HCT116 (cell line): ENCODE results near the gene ULBP1. TPM values are rescaled to one million over a fixed set of nuclear protein-coding genes. Genes with fewer than 3 reads are reported as not detected.

Source experiments
- ATAC-seq: fragments of 200-7000 bp; cut with Tn5 transposase; 2 replicates; pipeline ENCODE4 v1.9.1; 2020; ENCODE audit warnings: mild to moderate bottlenecking, moderate library complexity
- BruUV-seq: library from RNA; stranded (reverse); fragments of 400-500 nt; replicated peaks from 2 replicates; lab custom pipeline; 2021; lab: Mats Ljungman, UMichigan
- CTCF ChIA-PET: fragments of 300-600 bp; sonication (Branson Sonifier 250); formaldehyde crosslinking; loops from one replicate; lab custom pipeline; 2021; ENCODE audit warnings: antibody characterized with exemption; lab: Charles Lee
- POLR2A ChIA-PET: fragments of 300-600, 350-600 bp; sonication (Branson Sonifier 250); formaldehyde crosslinking; loops from one replicate; lab custom pipeline; 2021; ENCODE audit warnings: antibody characterized with exemption; lab: Charles Lee
- RAD21 ChIA-PET, 2 experiments: fragments of 300-600 bp; sonication (Branson Sonifier 250); formaldehyde crosslinking; loops; one replicate each; lab custom pipeline; 2023; ENCODE audit warnings: low total read pairs in 2 of 2; ENCODE audit not compliant: uncharacterized antibody in 2 of 2, unreplicated experiment in 2 of 2, low non-redundant PET in 1 of 2; lab: Charles Lee
- DNase-seq: peaks from one replicate; pipeline ENCODE4 v3.0.0-alpha.2; 2010; ENCODE audit warnings: low read depth, low spot score
- H2AFZ ChIP-seq: fragments of 200-600 bp; shearing (Covaris generic), sonication (generic); 2 replicates; pipeline ENCODE4 v1.6.1; 2017; ENCODE audit warnings: low read depth, mixed run types, mixed read lengths, antibody characterized with exemption, low read length; ENCODE audit not compliant: poor library complexity, severe bottlenecking
- H3K27ac ChIP-seq: 2 replicates; pipeline ENCODE4 v1.5.1; 2012; ENCODE audit warnings: low read depth, low read length
- H3K27me3 ChIP-seq: fragments of 200-600 bp; sonication (generic); 2 replicates; pipeline ENCODE4 v1.6.1; 2016; ENCODE audit warnings: mixed run types, low read length, mixed read lengths; ENCODE audit not compliant: insufficient read depth
- H3K36me3 ChIP-seq, 2 experiments: fragments of 200-500 bp in 1 of 2; fragments of 200-600 bp in 1 of 2; sonication (Bioruptor generic) in 1 of 2; sonication (generic) in 1 of 2; 2 replicates each; pipeline versions ENCODE4 v1.5.1 to v1.6.1; 2014 to 2016; ENCODE audit warnings: low read length in 2 of 2, inconsistent platforms in 1 of 2, mixed read lengths in 1 of 2, mixed run types in 1 of 2; ENCODE audit not compliant: insufficient read depth in 2 of 2, control insufficient read depth in 1 of 2
- H3K4me1 ChIP-seq, 2 experiments: fragments of 200-600 bp in 1 of 2; sonication (generic) in 1 of 2; 2 replicates each; pipeline versions ENCODE4 v1.5.1 to v1.6.1; 2012 to 2017; ENCODE audit warnings: low read length in 2 of 2, inconsistent platforms in 1 of 2, mild to moderate bottlenecking in 1 of 2, mixed read lengths in 1 of 2, mixed run types in 1 of 2, moderate library complexity in 1 of 2; ENCODE audit not compliant: insufficient read depth in 2 of 2, control insufficient read depth in 1 of 2
- H3K4me2 ChIP-seq: fragments of 200-600 bp; sonication (generic); 2 replicates; pipeline ENCODE4 v1.6.1; 2017; ENCODE audit warnings: mixed run types, low read length, mixed read lengths
- H3K4me3 ChIP-seq, 2 experiments: fragments of 200-600 bp in 1 of 2; sonication (generic) in 1 of 2; replicated peaks in 1 of 2; 2 replicates each; pipeline ENCODE4 v1.5.1; 2011 to 2016; ENCODE audit warnings: low read length in 2 of 2, control low read depth in 1 of 2, low read depth in 1 of 2, mild to moderate bottlenecking in 1 of 2, mixed read lengths in 1 of 2, mixed run types in 1 of 2
- H3K79me2 ChIP-seq: fragments of 200-600 bp; sonication (generic); 2 replicates; pipeline ENCODE4 v1.6.1; 2017; ENCODE audit warnings: mild to moderate bottlenecking, mixed run types, low read length, moderate library complexity, mixed read lengths; ENCODE audit not compliant: insufficient read depth
- H3K9ac ChIP-seq: fragments of 200-600 bp; sonication (generic); 2 replicates; pipeline ENCODE4 v1.6.1; 2016; ENCODE audit warnings: low read length, mixed read lengths
- H3K9me2 ChIP-seq: fragments of 200-600 bp; sonication (generic), shearing (Covaris generic); 2 replicates; pipeline ENCODE4 v1.6.1; 2017; ENCODE audit warnings: mixed run types, mild to moderate bottlenecking, moderate library complexity; ENCODE audit not compliant: insufficient read depth
- H3K9me3 ChIP-seq, 2 experiments: fragments of 200-500 bp in 1 of 2; fragments of 200-600 bp in 1 of 2; sonication (Bioruptor generic) in 1 of 2; sonication (generic) in 1 of 2; 2 replicates each; pipeline ENCODE4 v1.6.1; 2014 to 2017; ENCODE audit warnings: low read length in 2 of 2, mixed read lengths in 2 of 2, inconsistent platforms in 1 of 2, low read depth in 1 of 2, mild to moderate bottlenecking in 1 of 2, mixed run types in 1 of 2, moderate library complexity in 1 of 2; ENCODE audit not compliant: control insufficient read depth in 1 of 2, insufficient read depth in 1 of 2
- H4K20me1 ChIP-seq: fragments of 200-600 bp; sonication (generic), shearing (Covaris generic); 2 replicates; pipeline ENCODE4 v1.6.1; 2017; ENCODE audit warnings: mixed run types, mild to moderate bottlenecking, moderate library complexity; ENCODE audit not compliant: insufficient read depth
- CBX3 ChIP-seq: IDR thresholded peaks from 2 replicates; pipeline ENCODE4 v1.6.1; 2012; ENCODE audit warnings: low read depth
- CEBPB ChIP-seq: IDR thresholded peaks from 2 replicates; pipeline ENCODE4 v1.6.1; 2012; ENCODE audit warnings: low read depth
- EGR1 ChIP-seq: IDR thresholded peaks from 2 replicates; pipeline ENCODE4 v1.6.1; 2012; ENCODE audit warnings: low read depth
- ELF1 ChIP-seq: IDR thresholded peaks from 2 replicates; pipeline ENCODE4 v1.6.1; 2012; ENCODE audit warnings: low read depth, borderline replicate concordance
- EZH2 ChIP-seq: fragments of 200-600 bp; sonication (generic); IDR thresholded peaks from 2 replicates; pipeline ENCODE4 v1.6.1; 2017; ENCODE audit warnings: antibody characterized with exemption, mixed run types
- FOSL1 ChIP-seq: IDR thresholded peaks from 2 replicates; pipeline ENCODE4 v1.6.1; 2012; ENCODE audit warnings: low read depth
- JUND ChIP-seq: IDR thresholded peaks from 2 replicates; pipeline ENCODE4 v1.6.1; 2012
- MAX ChIP-seq: IDR thresholded peaks from 2 replicates; pipeline ENCODE4 v1.6.1; 2012
- POLR2A ChIP-seq: IDR thresholded peaks from 2 replicates; pipeline ENCODE4 v1.7.0; 2011; ENCODE audit warnings: borderline replicate concordance; ENCODE audit not compliant: insufficient read depth, insufficient read length; ENCODE audit errors: extremely low read depth
- POLR2AphosphoS5 ChIP-seq: IDR thresholded peaks from 2 replicates; pipeline ENCODE4 v1.6.1; 2011; ENCODE audit warnings: mild to moderate bottlenecking, low read depth, low read length, moderate library complexity
- SIN3A ChIP-seq: IDR thresholded peaks from 2 replicates; pipeline ENCODE4 v1.6.1; 2012; ENCODE audit warnings: low read depth
- SRF ChIP-seq: IDR thresholded peaks from 2 replicates; pipeline ENCODE4 v1.6.1; 2012; ENCODE audit warnings: low read depth
- TCF7L2 ChIP-seq: IDR thresholded peaks from 2 replicates; pipeline ENCODE4 v1.7.0; 2011; ENCODE audit warnings: borderline replicate concordance, inconsistent platforms; ENCODE audit not compliant: insufficient read depth, insufficient read length; ENCODE audit errors: extremely low read depth
- YY1 ChIP-seq: IDR thresholded peaks from 2 replicates; pipeline ENCODE4 v1.6.1; 2011; ENCODE audit warnings: low read length, low read depth, moderate library complexity, mild to moderate bottlenecking; ENCODE audit not compliant: insufficient replicate concordance; ENCODE audit errors: extremely low read depth
- intact Hi-C: fragments of 100-400 bp; cut with micrococcal nuclease; formaldehyde crosslinking; loops from 2 replicates; pipeline ENCODE4 v1.10.0; 2022
- total RNA-seq: library from RNA; stranded (reverse); gene quantifications from one replicate; pipeline ENCODE4 v1.2.1, GENCODE V29; 2021; ENCODE audit not compliant: unreplicated experiment
- TF ChIP-seq, protein P1 (sequence below): IDR thresholded peaks from 2 replicates; pipeline ENCODE4 v1.6.1; 2011; ENCODE audit warnings: mild to moderate bottlenecking, low read length, moderate library complexity; ENCODE audit not compliant: insufficient replicate concordance; ENCODE audit errors: extremely low read depth

The ULBP1 gene
- total RNA-seq, 1 experiment from 2014 or later, result 12.4 TPM

GRCh38 chr6:149939356-149939648 is 24.4 kb upstream of the ULBP1 start:
- no peak overlapping the region for H2AFZ ChIP-seq
- H3K36me3 ChIP-seq, result no peaks in the 10 kb centered on the region
- RAD21 ChIA-PET, result no interaction called here
- no TSS peak for BruUV-seq
- no peaks in the 10 kb centered on the region for H3K27me3 ChIP-seq
- H3K4me3 ChIP-seq, result no peak overlapping the region
- intact Hi-C loops, result no loop called here
- POLR2A ChIA-PET, result no interaction called here
- ATAC-seq (no peak), DNase-seq (no peak)
- no peaks in the 10 kb centered on the region for H3K9me3 ChIP-seq
- H3K9me2 ChIP-seq, result no peaks in the 10 kb centered on the region
- CTCF ChIA-PET, result no interaction called here
- H4K20me1 ChIP-seq, result no peaks in the 10 kb centered on the region
- TF ChIP-seq CEBPB, result no peak
- no peak for TF ChIP-seq TCF7L2
- TF ChIP-seq FOSL1, result no peak
- no peak for TF ChIP-seq MAX
- TF ChIP-seq POLR2A, result no peak
- H3K27ac ChIP-seq, result no peak overlapping the region
- H3K4me1 ChIP-seq, result peaks cover 2 to 11% of the 10 kb centered on the region in 2 experiments; a peak in 2 of 4 replicates
- no peak overlapping the region for H3K4me2 ChIP-seq
- no peak overlapping the region for H3K9ac ChIP-seq
- H3K79me2 ChIP-seq, result no peaks in the 10 kb centered on the region

DNA sequence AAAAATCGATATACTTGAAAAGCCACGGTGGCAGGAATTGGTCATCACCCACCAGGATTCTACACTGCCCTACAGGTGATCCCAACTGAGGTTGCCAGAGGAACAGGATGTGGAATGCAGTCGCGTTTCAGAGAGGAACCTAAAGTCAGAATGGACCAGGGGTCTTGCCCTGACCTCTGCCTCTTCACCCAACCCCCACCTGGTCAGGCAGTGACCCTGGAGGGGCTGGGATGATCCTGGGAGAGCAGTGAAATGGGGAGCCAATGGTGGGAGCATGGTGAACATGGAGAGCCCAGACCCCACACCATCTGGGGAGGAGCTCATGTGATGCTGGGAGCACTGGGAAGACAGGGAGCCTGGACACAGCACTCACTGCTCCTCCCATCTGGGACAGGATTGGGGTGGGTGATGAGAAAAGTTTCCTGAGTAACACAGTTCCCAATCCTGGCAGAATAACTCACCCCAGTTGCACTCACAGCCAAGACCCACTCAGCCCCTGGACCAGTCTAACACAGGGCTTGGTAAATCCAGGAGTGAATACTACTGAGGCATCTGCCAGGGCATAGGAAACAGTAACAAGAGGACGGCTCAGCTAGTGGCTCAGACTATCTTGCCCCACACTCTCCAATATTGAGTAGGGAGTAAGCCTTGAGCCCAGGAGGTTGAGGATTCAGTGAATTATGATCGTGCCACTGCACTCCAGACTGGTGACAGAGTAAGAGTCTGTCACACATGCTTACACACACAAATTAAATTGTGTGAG is 23.7 kb upstream of the ULBP1 start:
- ChIA-PET POLR2A (no interaction called here), CTCF (no interaction called here), RAD21 (interaction anchor here in 1 of 2 experiments (0.6 kb wide), 1 partner anchor 375 kb away, joined by 3 read pairs; no protein-coding TSS in a partner anchor)
- peaks cover 2 to 11% of the 10 kb centered on the region in 2 experiments; a peak in 2 of 4 replicates for H3K4me1 ChIP-seq
- DNase-seq (no peak), ATAC-seq (no peak)
- H3K9me3 ChIP-seq, result no peaks in the 10 kb centered on the region
- no TSS peak for BruUV-seq
- H3K36me3 ChIP-seq, result no peaks in the 10 kb centered on the region
- no peaks in the 10 kb centered on the region for H4K20me1 ChIP-seq
- no peak overlapping the region for H3K27ac ChIP-seq
- no peak overlapping the region for H3K4me3 ChIP-seq
- no peak overlapping the region for H3K9ac ChIP-seq
- H2AFZ ChIP-seq, result no peak overlapping the region
- no peaks in the 10 kb centered on the region for H3K79me2 ChIP-seq
- no peaks in the 10 kb centered on the region for H3K9me2 ChIP-seq
- no peaks in the 10 kb centered on the region for H3K27me3 ChIP-seq
- intact Hi-C loops, result no loop called here
- no peak overlapping the region for H3K4me2 ChIP-seq
- TF ChIP-seq ELF1 (no peak), MAX (no peak), POLR2AphosphoS5 (no peak), EZH2 (no peak), SIN3A (no peak), EGR1 (no peak), CBX3 (no peak), SRF (no peak), JUND (no peak), YY1 (no peak), POLR2A (no peak)
- TF ChIP-seq, protein P1, sequence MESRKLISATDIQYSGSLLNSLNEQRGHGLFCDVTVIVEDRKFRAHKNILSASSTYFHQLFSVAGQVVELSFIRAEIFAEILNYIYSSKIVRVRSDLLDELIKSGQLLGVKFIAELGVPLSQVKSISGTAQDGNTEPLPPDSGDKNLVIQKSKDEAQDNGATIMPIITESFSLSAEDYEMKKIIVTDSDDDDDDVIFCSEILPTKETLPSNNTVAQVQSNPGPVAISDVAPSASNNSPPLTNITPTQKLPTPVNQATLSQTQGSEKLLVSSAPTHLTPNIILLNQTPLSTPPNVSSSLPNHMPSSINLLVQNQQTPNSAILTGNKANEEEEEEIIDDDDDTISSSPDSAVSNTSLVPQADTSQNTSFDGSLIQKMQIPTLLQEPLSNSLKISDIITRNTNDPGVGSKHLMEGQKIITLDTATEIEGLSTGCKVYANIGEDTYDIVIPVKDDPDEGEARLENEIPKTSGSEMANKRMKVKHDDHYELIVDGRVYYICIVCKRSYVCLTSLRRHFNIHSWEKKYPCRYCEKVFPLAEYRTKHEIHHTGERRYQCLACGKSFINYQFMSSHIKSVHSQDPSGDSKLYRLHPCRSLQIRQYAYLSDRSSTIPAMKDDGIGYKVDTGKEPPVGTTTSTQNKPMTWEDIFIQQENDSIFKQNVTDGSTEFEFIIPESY, result no peak
